Small intestine (tissue), 7 donors: ENCODE measurements around the gene TPSD1. TPM values are rescaled to one million over a fixed set of nuclear protein-coding genes. Genes with fewer than 3 reads are reported as not detected.

ENCODE experiments used
- DNase-seq, 2 donors: peaks; one replicate each; pipeline versions ENCODE4 v3.0.0 to v3.0.0-alpha.2; 2013
- FAIRE-seq: peaks from 2 replicates; lab custom pipeline; 2012; peaks lifted over from hg19 to GRCh38; lab: Jason Lieb, UNC
- H3K27ac ChIP-seq, 3 donors: one replicate each; pipeline ENCODE4 v1.5.1; 2013; ENCODE audit warnings: low read length in 2 of 3, mild to moderate bottlenecking in 2 of 3, control low read depth in 1 of 3, inconsistent platforms in 1 of 3, low read depth in 1 of 3, moderate library complexity in 1 of 3
- H3K27me3 ChIP-seq, 3 donors: one replicate each; pipeline ENCODE4 v1.6.1; 2013; ENCODE audit warnings: low read length in 3 of 3, inconsistent platforms in 1 of 3; ENCODE audit not compliant: control insufficient read depth in 3 of 3, insufficient read depth in 3 of 3
- H3K36me3 ChIP-seq, 3 donors: one replicate each; pipeline ENCODE4 v1.6.1; 2013; ENCODE audit warnings: low read length in 3 of 3, inconsistent platforms in 1 of 3, low read depth in 1 of 3, mild to moderate bottlenecking in 1 of 3, moderate library complexity in 1 of 3; ENCODE audit not compliant: control insufficient read depth in 3 of 3, insufficient read depth in 2 of 3
- H3K4me1 ChIP-seq, 3 donors: one replicate each; pipeline ENCODE4 v1.6.1; 2013; ENCODE audit warnings: low read length in 2 of 3, inconsistent platforms in 1 of 3, low read depth in 1 of 3, mild to moderate bottlenecking in 1 of 3, moderate library complexity in 1 of 3; ENCODE audit not compliant: control insufficient read depth in 3 of 3, insufficient read depth in 2 of 3
- H3K4me3 ChIP-seq, 3 donors: one replicate each; pipeline ENCODE4 v1.5.1; 2013; ENCODE audit warnings: low read length in 3 of 3, control low read depth in 1 of 3, inconsistent platforms in 1 of 3, low read depth in 1 of 3, mild to moderate bottlenecking in 1 of 3, moderate library complexity in 1 of 3
- H3K9me3 ChIP-seq, 2 donors: one replicate each; pipeline ENCODE4 v1.6.1; 2013; ENCODE audit warnings: low read depth in 1 of 2, low read length in 1 of 2; ENCODE audit not compliant: control insufficient read depth in 2 of 2, insufficient read depth in 1 of 2
- WGBS, 3 donors: extraction: QIAGEN DNeasy Blood & Tissue Kit; methylation state at CpG; one replicate each; pipeline ENCODE4 v1.1.7; 2013; 5-methylcytosine and 5-hydroxymethylcytosine counted together
- polyA plus RNA-seq, 4 donors: library from polyadenylated mRNA; stranded (reverse) in 3 of 4; unstranded in 1 of 4; fragments of 200-250 nt in 3 of 4; fragments of 120-200 nt in 1 of 4; gene quantifications; one replicate each; pipeline versions ENCODE4 v1.2.1 to v1.2.3, GENCODE V29; 2013
- donor health status: healthy with polysubstance abuse.
- donor health status: control.
- donor health status: control.
- donor health status: Bipolar disorder and iron deficiency.
- donor health status: healthy.

Gene TPSD1
- polyA plus RNA-seq, 4 donors, result 0.06 to 1.3 (median 0.81) TPM; not detected in 1

GRCh38 chr16:1212616-1213194 lies 43.2 kb upstream of the TPSD1 start:
- no peak for DNase-seq

GRCh38 chr16:1213231-1213630 lies 42.6 kb upstream of the TPSD1 start:
- peaks cover 0 to 11% (median 3%) of the 10 kb centered on the region in 3 donors for H3K36me3 ChIP-seq
- WGBS, 3 donors, result 77 to 89% (median 83%) methylated on average over 7 to 8 of the region's 8 CpGs
- no peaks in the 10 kb centered on the region for H3K9me3 ChIP-seq
- FAIRE-seq (no peak), DNase-seq (no peak)
- no peak overlapping the region for H3K27ac ChIP-seq
- H3K27me3 ChIP-seq, result no peaks in the 10 kb centered on the region
- H3K4me3 ChIP-seq, result no peak overlapping the region
- no peaks in the 10 kb centered on the region for H3K4me1 ChIP-seq

More at GRCh38 chr16:1212616-1213194, 43.2 kb upstream of the TPSD1 start:
- Histone ChIP-seq H3K36me3 (peaks cover 0 to 11% (median 3%) of the 10 kb centered on the region in 3 donors), H3K27ac (no peak overlapping the region), H3K27me3 (no peaks in the 10 kb centered on the region), H3K9me3 (no peaks in the 10 kb centered on the region), H3K4me1 (no peaks in the 10 kb centered on the region), H3K4me3 (no peak overlapping the region)
- WGBS, 3 donors, result 86 to 90% (median 88%) methylated on average over 33 to 40 of the region's 40 CpGs
- no peak for FAIRE-seq

GRCh38 chr16:1213796-1214372 lies 42.0 kb upstream of the TPSD1 start:
- H3K36me3 ChIP-seq, result peaks cover 0 to 9% (median 3%) of the 10 kb centered on the region in 3 donors

GRCh38 chr16:1214719-1215118 lies 41.1 kb upstream of the TPSD1 start:
- FAIRE-seq, result no peak
- Histone ChIP-seq H3K9me3 (no peaks in the 10 kb centered on the region), H3K4me3 (no peak overlapping the region), H3K36me3 (peaks cover 0 to 7% (median 3%) of the 10 kb centered on the region in 3 donors), H3K27me3 (no peaks in the 10 kb centered on the region), H3K27ac (no peak overlapping the region), H3K4me1 (no peaks in the 10 kb centered on the region)
- WGBS, 3 donors, result 78 to 81% (median 79%) methylated on average over 14 to 16 of the region's 16 CpGs
- DNase-seq, result no peak

More at GRCh38 chr16:1213796-1214372, 42.0 kb upstream of the TPSD1 start:
- Histone ChIP-seq H3K27me3 (no peaks in the 10 kb centered on the region), H3K4me3 (no peak overlapping the region), H3K4me1 (no peaks in the 10 kb centered on the region), H3K27ac (no peak overlapping the region), H3K9me3 (no peaks in the 10 kb centered on the region)
- FAIRE-seq, result no peak
- no peak for DNase-seq
- WGBS, 3 donors, result 81 to 89% (median 82%) methylated on average over 24 to 25 of the region's 25 CpGs

- DNase-seq, result no peak
- H3K27ac ChIP-seq, result no peak overlapping the region
- H3K9me3 ChIP-seq, result no peaks in the 10 kb centered on the region
- H3K36me3 ChIP-seq, result peaks cover 0 to 8% (median 3%) of the 10 kb centered on the region in 3 donors
- WGBS, 3 donors, result 73 to 77% (median 75%) methylated on average over 26 to 32 of the region's 32 CpGs
- H3K4me3 ChIP-seq, result no peak overlapping the region
- H3K4me1 ChIP-seq, result no peaks in the 10 kb centered on the region
- FAIRE-seq, result no peak
- no peaks in the 10 kb centered on the region for H3K27me3 ChIP-seq
Observed at GRCh38 chr16:1215574-1216295, 40.1 kb upstream of the TPSD1 start.

GRCh38 chr16:1216296-1216619 lies 39.6 kb upstream of the TPSD1 start:
- no peak for DNase-seq

GRCh38 chr16:1216681-1217400 lies 39.0 kb upstream of the TPSD1 start:
- Histone ChIP-seq H3K9me3 (no peaks in the 10 kb centered on the region), H3K4me1 (no peaks in the 10 kb centered on the region), H3K27me3 (no peaks in the 10 kb centered on the region), H3K4me3 (no peak overlapping the region), H3K27ac (no peak overlapping the region), H3K36me3 (peaks cover 0 to 16% (median 3%) of the 10 kb centered on the region in 3 donors)
- WGBS, 3 donors, result 85 to 93% (median 89%) methylated on average over 24 to 32 of the region's 32 CpGs
- no peak for FAIRE-seq
- DNase-seq, result no peak

More at GRCh38 chr16:1216296-1216619, 39.6 kb upstream of the TPSD1 start:
- no peak for FAIRE-seq
- no peaks in the 10 kb centered on the region for H3K4me1 ChIP-seq
- peaks cover 0 to 11% (median 3%) of the 10 kb centered on the region in 3 donors for H3K36me3 ChIP-seq
- H3K9me3 ChIP-seq, result no peaks in the 10 kb centered on the region
- H3K27ac ChIP-seq, result no peak overlapping the region
- H3K27me3 ChIP-seq, result no peaks in the 10 kb centered on the region
- H3K4me3 ChIP-seq, result no peak overlapping the region
- WGBS, 3 donors, result 57 to 82% (median 69%) methylated on average over 9 to 12 of the region's 12 CpGs

GRCh38 chr16:1217526-1217925 lies 38.3 kb upstream of the TPSD1 start:
- Histone ChIP-seq H3K4me1 (no peaks in the 10 kb centered on the region), H3K27ac (no peak overlapping the region), H3K4me3 (no peak overlapping the region), H3K36me3 (peaks cover 0 to 16% (median 3%) of the 10 kb centered on the region in 3 donors), H3K9me3 (no peaks in the 10 kb centered on the region), H3K27me3 (no peaks in the 10 kb centered on the region)
- FAIRE-seq (no peak), DNase-seq (no peak)
- WGBS, 3 donors, result 84 to 90% (median 89%) methylated on average over 24 of the region's 24 CpGs
